ENCODE measurements around the gene MOB3A. TPM values are rescaled to one million over a fixed set of nuclear protein-coding genes. Genes with fewer than 3 reads are reported as not detected.

The MOB3A gene
- total and polyA plus RNA-seq, 2 experiments from 2014 or later: 53.1 to 53.7 TPM

DNA sequence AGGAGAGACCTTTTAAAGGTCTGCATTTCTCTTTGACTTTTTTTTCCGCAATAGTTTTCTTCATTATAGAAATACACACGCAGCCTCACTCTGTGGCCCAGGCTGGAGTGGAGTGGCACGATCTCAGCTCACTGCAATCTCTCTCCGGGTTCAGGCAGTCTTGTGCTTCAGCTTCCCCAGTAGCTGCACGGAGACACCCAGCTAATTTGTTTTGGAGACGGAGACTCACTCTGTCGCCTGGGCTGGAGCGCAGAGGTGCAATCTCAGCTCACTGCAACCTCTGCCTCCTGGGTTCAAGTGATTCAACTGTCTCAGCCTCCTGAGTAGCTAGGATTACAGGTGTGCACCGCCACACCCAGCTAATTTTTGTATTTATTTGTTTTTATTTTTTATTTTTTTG, 33.4 kb downstream of the MOB3A start:
- Histone ChIP-seq H3F3A (ENCODE audit: insufficient read depth) (peaks cover 16% of the 10 kb centered on the region), H3K9ac (no peak overlapping the region), H2AFZ (no peak overlapping the region), H3K4me3 (no peak overlapping the region), H3K4me2 (ENCODE audit: unreplicated experiment) (no peak overlapping the region), H3K36me3 (ENCODE audit: low read depth) (no peaks in the 10 kb centered on the region), H3K9me2 (ENCODE audit: insufficient read depth) (no peaks in the 10 kb centered on the region), H3K27me3 (replicated peaks; ENCODE audit: insufficient read depth) (no peaks in the 10 kb centered on the region), H3K4me1 (ENCODE audit: insufficient read depth) (peaks cover 32% of the 10 kb centered on the region), H3K9me3 (ENCODE audit: low read depth) (no peaks in the 10 kb centered on the region), H4K20me1 (ENCODE audit: insufficient read depth) (no peaks in the 10 kb centered on the region), H3K27ac (no peak overlapping the region), H3K79me2 (ENCODE audit: insufficient read depth) (no peaks in the 10 kb centered on the region)
- no peak for DNase-seq
- in situ Hi-C loops (cut with MboI): no loop called here
- TF ChIP-seq EZH2 (IDR thresholded peaks at IDR 0.05; ENCODE audit: insufficient read depth, poor library complexity, severe bottlenecking) (no peak), EZH2phosphoT487 (IDR thresholded peaks at IDR 0.05; ENCODE audit: insufficient read depth, low read depth) (no peak)
- WGBS, 2 experiments (ENCODE audit: low coverage in 1 of 2, low lambda C conversion rate in 2 of 2, missing lambda C conversion rate in 2 of 2): 79 to 81% methylated on average over 8 to 9 of the region's 9 CpGs

DNA sequence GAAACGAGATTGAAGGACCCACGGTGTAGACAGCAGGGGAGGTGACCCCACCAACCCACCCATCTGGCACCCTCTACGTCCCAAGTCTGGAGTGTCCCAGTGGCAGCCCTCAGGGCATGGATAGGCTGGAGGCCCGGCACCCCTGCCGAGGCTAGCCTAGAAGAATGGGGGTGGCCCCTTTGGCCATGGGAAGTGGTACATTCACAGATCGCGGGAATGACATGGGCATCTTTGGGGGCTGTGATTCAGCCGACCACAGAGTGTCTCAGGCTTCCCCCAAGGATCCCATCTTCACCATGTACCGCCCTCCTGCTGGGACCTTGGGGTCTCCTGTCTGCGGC, 33.8 kb downstream of the MOB3A start:
- TF ChIP-seq EZH2phosphoT487 (IDR thresholded peaks at IDR 0.05; ENCODE audit: insufficient read depth, low read depth): no peak
- no peak for TF ChIP-seq EZH2 (IDR thresholded peaks at IDR 0.05; ENCODE audit: insufficient read depth, poor library complexity, severe bottlenecking)
- peak overlapping the region; percentile 91; the same call in 1 of the 2 replicates for H3K9ac ChIP-seq
- H3K4me1 ChIP-seq (ENCODE audit: insufficient read depth): peaks cover 32% of the 10 kb centered on the region
- DNase-seq: no peak
- no peaks in the 10 kb centered on the region for H3K9me3 ChIP-seq (ENCODE audit: low read depth)
- H2AFZ ChIP-seq: no peak overlapping the region
- H3K27me3 ChIP-seq (replicated peaks; ENCODE audit: insufficient read depth): no peaks in the 10 kb centered on the region
- no peak overlapping the region for H3K4me2 ChIP-seq (ENCODE audit: unreplicated experiment)
- no peak overlapping the region for H3K27ac ChIP-seq
- no peaks in the 10 kb centered on the region for H3K9me2 ChIP-seq (ENCODE audit: insufficient read depth)
- WGBS, 2 experiments (ENCODE audit: low coverage in 1 of 2, low lambda C conversion rate in 2 of 2, missing lambda C conversion rate in 2 of 2): 66 to 76% methylated on average over 8 to 10 of the region's 10 CpGs
- H3K79me2 ChIP-seq (ENCODE audit: insufficient read depth): no peaks in the 10 kb centered on the region
- no peaks in the 10 kb centered on the region for H4K20me1 ChIP-seq (ENCODE audit: insufficient read depth)
- peaks cover 16% of the 10 kb centered on the region for H3F3A ChIP-seq (ENCODE audit: insufficient read depth)
- H3K4me3 ChIP-seq: no peak overlapping the region
- H3K36me3 ChIP-seq (ENCODE audit: low read depth): no peaks in the 10 kb centered on the region
- in situ Hi-C loops (cut with MboI): no loop called here

DNA sequence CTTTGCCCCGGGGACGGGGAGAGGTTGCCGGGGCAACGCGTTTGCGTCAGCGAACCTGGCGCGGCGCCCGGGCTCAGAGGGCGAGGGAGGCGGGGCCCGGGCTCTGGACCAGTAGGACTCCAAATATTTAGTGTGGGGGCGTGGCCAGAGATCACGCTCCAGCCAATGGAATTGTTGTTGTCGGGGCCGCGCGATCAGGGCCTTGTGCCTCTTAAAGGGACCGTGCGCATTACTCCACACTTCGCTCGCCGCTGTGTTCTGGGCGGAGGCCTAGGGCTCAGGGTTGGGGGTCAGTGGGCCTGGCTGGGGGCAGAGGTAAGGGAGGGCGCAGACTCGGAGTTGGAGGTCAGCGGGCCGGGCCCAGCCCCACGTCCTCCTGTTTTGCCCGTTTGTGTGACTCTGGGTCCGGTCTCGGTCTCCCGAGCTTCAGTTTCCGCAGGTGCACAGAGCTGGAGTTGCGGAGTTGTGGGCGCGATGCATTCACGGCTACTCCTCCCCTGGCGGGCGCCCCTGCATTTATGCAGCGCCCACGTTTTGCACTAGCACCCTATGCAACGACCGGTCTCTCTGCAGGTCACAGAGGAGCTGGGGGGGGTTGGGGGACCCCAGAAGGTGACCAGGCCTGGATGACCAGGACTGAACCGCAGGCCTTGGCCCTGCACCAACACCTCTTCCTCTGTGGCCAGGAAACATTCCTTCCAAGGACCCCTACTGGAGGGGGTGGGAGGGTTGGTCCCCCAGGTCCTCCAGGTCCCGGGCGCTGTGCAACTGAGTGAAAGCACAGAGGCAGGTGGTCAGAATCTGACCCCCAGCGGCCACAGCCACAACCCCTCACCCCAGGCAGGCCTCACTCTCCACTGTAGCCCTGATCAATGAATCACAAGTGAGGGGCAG, 34.4 kb downstream of the MOB3A start:
- no peaks in the 10 kb centered on the region for H3K79me2 ChIP-seq (ENCODE audit: insufficient read depth)
- DNase-seq: peak; percentile 100
- H3K4me1 ChIP-seq (ENCODE audit: insufficient read depth): peaks cover 32% of the 10 kb centered on the region
- no peaks in the 10 kb centered on the region for H3K9me2 ChIP-seq (ENCODE audit: insufficient read depth)
- peak overlapping the region; percentile 91 for H3K9ac ChIP-seq
- peaks cover 16% of the 10 kb centered on the region for H3F3A ChIP-seq (ENCODE audit: insufficient read depth)
- no peaks in the 10 kb centered on the region for H3K27me3 ChIP-seq (replicated peaks; ENCODE audit: insufficient read depth)
- H2AFZ ChIP-seq: peak overlapping the region; percentile 85
- in situ Hi-C loops (cut with MboI): no loop called here
- H4K20me1 ChIP-seq (ENCODE audit: insufficient read depth): no peaks in the 10 kb centered on the region
- no peak for TF ChIP-seq EZH2 (IDR thresholded peaks at IDR 0.05; ENCODE audit: insufficient read depth, poor library complexity, severe bottlenecking)
- TF ChIP-seq EZH2phosphoT487 (IDR thresholded peaks at IDR 0.05; ENCODE audit: insufficient read depth, low read depth): no peak
- no peaks in the 10 kb centered on the region for H3K9me3 ChIP-seq (ENCODE audit: low read depth)
- peak overlapping the region; percentile 98 for H3K27ac ChIP-seq
- H3K36me3 ChIP-seq (ENCODE audit: low read depth): no peaks in the 10 kb centered on the region
- H3K4me2 ChIP-seq (ENCODE audit: unreplicated experiment): peak overlapping the region; percentile 97
- WGBS, 2 experiments (ENCODE audit: low coverage in 1 of 2, low lambda C conversion rate in 2 of 2, missing lambda C conversion rate in 2 of 2): 8 to 9% methylated on average over 38 to 50 of the region's 50 CpGs
- peak overlapping the region; percentile 74 for H3K4me3 ChIP-seq

DNA sequence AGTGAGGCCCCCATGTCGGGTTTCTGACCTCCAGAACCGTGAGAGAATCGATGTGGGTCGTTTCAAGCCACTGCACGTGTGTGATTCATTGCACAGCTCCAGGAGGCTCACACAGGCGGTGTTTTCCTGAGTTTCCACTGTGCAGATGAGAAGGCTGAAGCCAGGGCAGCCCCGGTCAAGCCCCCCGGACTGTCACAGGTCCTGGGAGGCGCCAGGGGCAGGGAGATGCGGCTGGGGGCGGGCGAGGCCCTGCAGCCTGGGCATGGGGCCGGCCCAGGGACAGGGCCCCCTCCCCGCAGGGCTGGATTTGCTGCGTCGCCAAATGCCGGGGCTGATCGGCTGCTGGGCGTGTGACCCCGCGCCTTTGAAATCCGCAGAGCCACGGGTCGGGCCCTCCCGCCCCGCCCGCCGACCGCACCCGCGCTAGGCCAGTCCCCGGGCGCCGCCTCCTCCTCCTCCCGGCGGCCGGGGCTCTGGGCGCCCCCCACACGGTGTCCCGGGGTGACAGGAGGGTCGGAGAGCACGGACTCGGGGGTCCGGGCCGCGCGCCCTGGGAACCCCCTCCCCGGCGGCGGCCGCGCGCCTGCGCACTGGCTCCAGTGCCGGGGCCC, 35.1 kb downstream of the MOB3A start:
- H2AFZ ChIP-seq: peak overlapping the region; percentile 28
- H3K9ac ChIP-seq: peak overlapping the region; percentile 91
- 2% methylated on average over 24 to 31 of the region's 55 CpGs for WGBS, 2 experiments (ENCODE audit: low coverage in 1 of 2, low lambda C conversion rate in 2 of 2, missing lambda C conversion rate in 2 of 2)
- no peaks in the 10 kb centered on the region for H3K79me2 ChIP-seq (ENCODE audit: insufficient read depth)
- no peaks in the 10 kb centered on the region for H3K27me3 ChIP-seq (replicated peaks; ENCODE audit: insufficient read depth)
- H3K27ac ChIP-seq: peak overlapping the region; percentile 98
- in situ Hi-C loops (cut with MboI): no loop called here
- peaks cover 35% of the 10 kb centered on the region for H3K4me1 ChIP-seq (ENCODE audit: insufficient read depth)
- peak overlapping the region; percentile 76 for H3K4me2 ChIP-seq (ENCODE audit: unreplicated experiment)
- H3K4me3 ChIP-seq: peak overlapping the region; percentile 74
- peaks cover 16% of the 10 kb centered on the region for H3F3A ChIP-seq (ENCODE audit: insufficient read depth)
- H3K9me2 ChIP-seq (ENCODE audit: insufficient read depth): no peaks in the 10 kb centered on the region
- TF ChIP-seq EZH2 (IDR thresholded peaks at IDR 0.05; ENCODE audit: insufficient read depth, poor library complexity, severe bottlenecking) (no peak), EZH2phosphoT487 (IDR thresholded peaks at IDR 0.05; ENCODE audit: insufficient read depth, low read depth) (no peak)
- H4K20me1 ChIP-seq (ENCODE audit: insufficient read depth): no peaks in the 10 kb centered on the region
- no peaks in the 10 kb centered on the region for H3K36me3 ChIP-seq (ENCODE audit: low read depth)
- no peaks in the 10 kb centered on the region for H3K9me3 ChIP-seq (ENCODE audit: low read depth)
- peak; percentile 84 for DNase-seq
